Endothelial cell of umbilical vein (primary cell): ENCODE results near the gene TBC1D13. TPM values are rescaled to one million over a fixed set of nuclear protein-coding genes. Genes with fewer than 3 reads are reported as not detected.

Experiments
- BruUV-seq: library from RNA; stranded (reverse); fragments of 400-500 nt; replicated peaks from 2 replicates; lab custom pipeline; 2021; lab: Mats Ljungman, UMichigan
- CTCF ChIA-PET: fragments of 300-600, 350-600 bp; sonication (Branson Sonifier 250); formaldehyde crosslinking; loops from one replicate; lab custom pipeline; 2021; ENCODE audit warnings: antibody characterized with exemption, inconsistent platforms; lab: Charles Lee
- POLR2A ChIA-PET: fragments of 300-600, 350-600 bp; sonication (Branson Sonifier 250); formaldehyde crosslinking; loops from one replicate; lab custom pipeline; 2021; ENCODE audit warnings: antibody characterized with exemption, inconsistent platforms; lab: Charles Lee
- DNase-seq: peaks from one replicate; pipeline ENCODE4 v3.0.0-alpha.2; 2011; ENCODE audit warnings: low read depth, low spot score
- FAIRE-seq: peaks from 2 replicates; lab custom pipeline; 2011; peaks lifted over from hg19 to GRCh38; lab: Jason Lieb, UNC
- H2AFZ ChIP-seq: 2 replicates; pipeline ENCODE4 v1.6.0; 2012; ENCODE audit warnings: low read depth, low read length, control low read depth, inconsistent platforms
- H3K27ac ChIP-seq: 2 replicates; pipeline ENCODE4 v1.5.1; 2011; ENCODE audit warnings: low read depth, mild to moderate bottlenecking, control low read depth, low read length, moderate library complexity; ENCODE audit not compliant: insufficient read depth
- H3K27me3 ChIP-seq, 2 experiments: 2 replicates each; pipeline versions ENCODE4 v1.6.0 to v1.6.1; 2011; ENCODE audit warnings: low read length in 2 of 2, mixed read lengths in 1 of 2; ENCODE audit not compliant: control insufficient read depth in 2 of 2, insufficient read depth in 2 of 2
- H3K36me3 ChIP-seq, 2 experiments: 2 replicates in 1 of 2; 3 replicates in 1 of 2; pipeline ENCODE4 v1.5.1; 2011; ENCODE audit warnings: low read length in 2 of 2, mild to moderate bottlenecking in 1 of 2, moderate library complexity in 1 of 2; ENCODE audit not compliant: control insufficient read depth in 2 of 2, insufficient read depth in 2 of 2; ENCODE audit errors: extremely low read depth in 1 of 2
- H3K4me1 ChIP-seq: 3 replicates; pipeline ENCODE4 v1.5.1; 2011; ENCODE audit warnings: mild to moderate bottlenecking, low read length; ENCODE audit not compliant: control insufficient read depth, insufficient read depth; ENCODE audit errors: extremely low read depth
- H3K4me2 ChIP-seq: 2 replicates; pipeline ENCODE4 v1.6.1; 2011; ENCODE audit warnings: low read length, control low read depth, mixed read lengths; ENCODE audit not compliant: insufficient read depth
- H3K4me3 ChIP-seq, 3 experiments: fragments of 200-600 bp in 1 of 3; sonication (generic), shearing (Covaris generic) in 1 of 3; replicated peaks in 1 of 3; 2 replicates each; pipeline ENCODE4 v1.5.1; 2011 to 2016; ENCODE audit warnings: control low read depth in 3 of 3, low read length in 3 of 3, mild to moderate bottlenecking in 2 of 3, inconsistent platforms in 1 of 3, low read depth in 1 of 3, moderate library complexity in 1 of 3; ENCODE audit not compliant: insufficient read depth in 1 of 3
- H3K79me2 ChIP-seq: 2 replicates; pipeline ENCODE4 v1.6.0; 2012; ENCODE audit warnings: low read length, inconsistent platforms; ENCODE audit not compliant: control insufficient read depth, insufficient read depth
- H3K9ac ChIP-seq: replicated peaks from 2 replicates; pipeline ENCODE3; 2011; ENCODE audit warnings: low read length, control low read depth; ENCODE audit not compliant: insufficient read depth; ENCODE audit errors: extremely low read depth
- H3K9me1 ChIP-seq: replicated peaks from 3 replicates; pipeline ENCODE4 v1.6.0; 2011; ENCODE audit warnings: mild to moderate bottlenecking, low read length; ENCODE audit not compliant: control insufficient read depth, insufficient read depth; ENCODE audit errors: extremely low read depth
- H3K9me3 ChIP-seq: replicated peaks from 2 replicates; pipeline ENCODE4 v1.5.1; 2012; ENCODE audit warnings: low read length, inconsistent platforms; ENCODE audit not compliant: control insufficient read depth, insufficient read depth
- H4K20me1 ChIP-seq: replicated peaks from 2 replicates; pipeline ENCODE3; 2011; ENCODE audit warnings: mild to moderate bottlenecking, low read length; ENCODE audit not compliant: control insufficient read depth, insufficient read depth; ENCODE audit errors: extremely low read depth
- EZH2 ChIP-seq: IDR thresholded peaks from 2 replicates; pipeline ENCODE4 v1.6.1; 2012; ENCODE audit warnings: borderline replicate concordance, low read depth, mild to moderate bottlenecking, moderate library complexity, low read length, inconsistent platforms; ENCODE audit not compliant: severe bottlenecking
- FOS ChIP-seq: IDR thresholded peaks from 2 replicates; pipeline ENCODE4 v1.6.1; 2011; ENCODE audit warnings: mild to moderate bottlenecking, low read length, moderate library complexity, borderline replicate concordance; ENCODE audit not compliant: insufficient read depth
- GATA2 ChIP-seq: IDR thresholded peaks from 2 replicates; pipeline ENCODE4 v1.7.0; 2011; ENCODE audit warnings: low read depth, mild to moderate bottlenecking, moderate library complexity, mixed read lengths, low read length; ENCODE audit not compliant: insufficient read length, insufficient read depth
- JUN ChIP-seq: IDR thresholded peaks from 2 replicates; pipeline ENCODE4 v1.6.1; 2011; ENCODE audit warnings: borderline replicate concordance, low read depth; ENCODE audit not compliant: insufficient read length, insufficient read depth
- MAX ChIP-seq: IDR thresholded peaks from 2 replicates; pipeline ENCODE4 v1.6.1; 2011; ENCODE audit not compliant: insufficient read depth, insufficient read length
- MYC ChIP-seq: IDR thresholded peaks from one replicate; pipeline ENCODE4 v1.6.1; 2011; ENCODE audit warnings: mild to moderate bottlenecking, low read depth, low read length
- POLR2A ChIP-seq: IDR thresholded peaks from 2 replicates; pipeline ENCODE4 v1.6.1; 2012; ENCODE audit warnings: low read depth, mild to moderate bottlenecking, control low read depth, low read length
- POLR2AphosphoS5 ChIP-seq: IDR thresholded peaks from 2 replicates; pipeline ENCODE4 v1.6.1; 2012; ENCODE audit warnings: low read depth, mild to moderate bottlenecking, control low read depth, low read length, moderate library complexity; ENCODE audit not compliant: insufficient read depth
- dilution Hi-C: fragments of 300-500 bp; cut with MboI; formaldehyde crosslinking; loops from one replicate; pipeline ENCODE4 v1.15.0; 2019; ENCODE audit warnings: low sequenced_read_pairs; ENCODE audit not compliant: extremely low pct_ligation_motif_present
- intact Hi-C: fragments of 100-400 bp; cut with micrococcal nuclease; formaldehyde crosslinking; loops from one replicate; pipeline ENCODE4 v1.10.0; 2022
- polyA plus RNA-seq, 4 experiments: library from polyadenylated mRNA; depleted of rRNA in 3 of 4; stranded (reverse) in 3 of 4; unstranded in 1 of 4; fragments of >200 nt; gene quantifications; 2 replicates each; pipeline versions ENCODE4 v1.2.1 to v1.2.3, GENCODE V29; 2011 to 2012; ENCODE audit warnings: missing spikeins in 1 of 4
- total RNA-seq: library from RNA; stranded (reverse); gene quantifications from 2 replicates; pipeline ENCODE4 v1.2.3, GENCODE V29; 2021
- TF ChIP-seq, protein P1 (sequence below), 2 donors: IDR thresholded peaks; 1 replicate in 1 of 2; 2 replicates in 1 of 2; pipeline ENCODE4 v1.5.1; 2011; ENCODE audit warnings: low read length in 2 of 2, mild to moderate bottlenecking in 2 of 2, moderate library complexity in 2 of 2, control low read depth in 1 of 2, inconsistent platforms in 1 of 2, low read depth in 1 of 2; ENCODE audit not compliant: insufficient read depth in 1 of 2; ENCODE audit errors: extremely low read depth in 1 of 2

The TBC1D13 gene
- total and polyA plus RNA-seq, 2 donors (not counting 3 experiments of a cell fraction or from before 2014, with no cell fraction given): 35.1 to 41.9 TPM

GRCh38 chr9:128835246-128836210, 48.5 kb downstream of the TBC1D13 start:
- POLR2A ChIA-PET: no interaction called here
- H3K4me3 ChIP-seq: no peak overlapping the region
- CTCF ChIA-PET: no interaction called here
- no peaks in the 10 kb centered on the region for H4K20me1 ChIP-seq
- FAIRE-seq (no peak), DNase-seq (no peak)
- H3K4me2 ChIP-seq: no peak overlapping the region
- no TSS peak for BruUV-seq
- TF ChIP-seq, protein P1, sequence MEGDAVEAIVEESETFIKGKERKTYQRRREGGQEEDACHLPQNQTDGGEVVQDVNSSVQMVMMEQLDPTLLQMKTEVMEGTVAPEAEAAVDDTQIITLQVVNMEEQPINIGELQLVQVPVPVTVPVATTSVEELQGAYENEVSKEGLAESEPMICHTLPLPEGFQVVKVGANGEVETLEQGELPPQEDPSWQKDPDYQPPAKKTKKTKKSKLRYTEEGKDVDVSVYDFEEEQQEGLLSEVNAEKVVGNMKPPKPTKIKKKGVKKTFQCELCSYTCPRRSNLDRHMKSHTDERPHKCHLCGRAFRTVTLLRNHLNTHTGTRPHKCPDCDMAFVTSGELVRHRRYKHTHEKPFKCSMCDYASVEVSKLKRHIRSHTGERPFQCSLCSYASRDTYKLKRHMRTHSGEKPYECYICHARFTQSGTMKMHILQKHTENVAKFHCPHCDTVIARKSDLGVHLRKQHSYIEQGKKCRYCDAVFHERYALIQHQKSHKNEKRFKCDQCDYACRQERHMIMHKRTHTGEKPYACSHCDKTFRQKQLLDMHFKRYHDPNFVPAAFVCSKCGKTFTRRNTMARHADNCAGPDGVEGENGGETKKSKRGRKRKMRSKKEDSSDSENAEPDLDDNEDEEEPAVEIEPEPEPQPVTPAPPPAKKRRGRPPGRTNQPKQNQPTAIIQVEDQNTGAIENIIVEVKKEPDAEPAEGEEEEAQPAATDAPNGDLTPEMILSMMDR (IDR thresholded peaks at IDR 0.05; ENCODE audit: extremely low read depth in 1 of 2, insufficient read depth in 1 of 2, low read depth in 1 of 2, low read length in 2 of 2): no peak
- TF ChIP-seq JUN: no peak
- no peak for TF ChIP-seq FOS
- no peak for TF ChIP-seq GATA2
- no peak for TF ChIP-seq MYC
- no peak for TF ChIP-seq MAX
- TF ChIP-seq POLR2AphosphoS5: no peak
- TF ChIP-seq POLR2A: no peak
- no peak for TF ChIP-seq EZH2
- H3K27ac ChIP-seq: no peak overlapping the region
- H3K9ac ChIP-seq: no peak overlapping the region
- H2AFZ ChIP-seq: no peak overlapping the region
- intact Hi-C loops (no loop called here), dilution Hi-C loops (no loop called here)
- no peaks in the 10 kb centered on the region for H3K4me1 ChIP-seq
- no peaks in the 10 kb centered on the region for H3K36me3 ChIP-seq
- no peaks in the 10 kb centered on the region for H3K9me1 ChIP-seq
- no peaks in the 10 kb centered on the region for H3K79me2 ChIP-seq
- no peaks in the 10 kb centered on the region for H3K9me3 ChIP-seq
- H3K27me3 ChIP-seq: no peaks in the 10 kb centered on the region
